Activated effector memory CD4-positive, alpha-beta T cell treated with anti-CD3 and anti-CD28 coated beads, Interleukin-2, amount 50 U/mL, for 16 hours (primary cell): ENCODE results near the gene RTN4R.
"Not testable (repeated sequence)": the region's sequence is repeated elsewhere in the genome, so short reads cannot be mapped to it uniquely, and the experiment has no call there.

Experiments used
- DNase-seq: peaks from one replicate; pipeline ENCODE4 v3.0.0-alpha.2; 2020

The RTN4R gene

DNA sequence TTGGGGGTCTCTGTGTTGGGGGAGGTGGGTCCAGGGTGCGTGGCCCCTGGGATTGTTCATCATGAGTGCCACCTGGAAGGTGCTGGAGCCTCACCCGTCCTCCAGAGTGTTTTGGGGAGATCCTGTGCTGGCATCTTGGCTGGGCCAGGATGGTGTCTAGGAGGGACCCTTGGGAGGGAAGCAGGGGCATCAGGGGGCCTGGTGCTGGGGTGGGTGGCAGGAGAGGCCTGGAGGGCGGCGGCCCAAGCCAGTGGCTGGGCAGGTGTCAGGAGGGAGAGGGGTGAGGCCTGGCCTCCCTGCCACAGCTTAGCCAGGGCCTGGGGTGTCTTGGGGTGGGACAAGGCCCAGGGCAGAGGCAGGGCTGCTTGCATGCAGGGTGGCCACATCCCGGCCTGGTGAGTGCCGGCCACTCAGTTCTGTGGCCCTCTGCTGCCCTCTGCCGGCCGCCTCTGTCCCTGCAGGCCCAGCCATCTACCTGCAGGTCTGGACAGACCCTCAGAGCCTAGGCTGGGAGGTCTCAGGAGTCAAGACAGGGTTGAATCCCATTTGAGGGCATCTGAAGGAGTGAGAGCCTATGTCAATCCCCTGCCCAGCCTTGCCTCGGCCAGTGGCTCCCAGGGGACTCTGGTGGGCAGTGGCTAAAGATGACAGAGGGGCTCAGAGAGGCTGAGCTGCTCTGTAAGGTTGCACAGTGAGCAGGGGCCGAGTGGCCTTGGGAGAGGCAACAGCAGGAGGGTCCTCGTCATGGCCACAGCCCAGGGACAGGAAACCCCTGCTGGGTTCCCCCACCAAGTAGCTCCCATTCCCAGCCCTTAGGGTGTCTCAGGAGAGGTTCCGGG is 17.6 kb upstream of the RTN4R start:
- DNase-seq = peak; percentile 94

DNA sequence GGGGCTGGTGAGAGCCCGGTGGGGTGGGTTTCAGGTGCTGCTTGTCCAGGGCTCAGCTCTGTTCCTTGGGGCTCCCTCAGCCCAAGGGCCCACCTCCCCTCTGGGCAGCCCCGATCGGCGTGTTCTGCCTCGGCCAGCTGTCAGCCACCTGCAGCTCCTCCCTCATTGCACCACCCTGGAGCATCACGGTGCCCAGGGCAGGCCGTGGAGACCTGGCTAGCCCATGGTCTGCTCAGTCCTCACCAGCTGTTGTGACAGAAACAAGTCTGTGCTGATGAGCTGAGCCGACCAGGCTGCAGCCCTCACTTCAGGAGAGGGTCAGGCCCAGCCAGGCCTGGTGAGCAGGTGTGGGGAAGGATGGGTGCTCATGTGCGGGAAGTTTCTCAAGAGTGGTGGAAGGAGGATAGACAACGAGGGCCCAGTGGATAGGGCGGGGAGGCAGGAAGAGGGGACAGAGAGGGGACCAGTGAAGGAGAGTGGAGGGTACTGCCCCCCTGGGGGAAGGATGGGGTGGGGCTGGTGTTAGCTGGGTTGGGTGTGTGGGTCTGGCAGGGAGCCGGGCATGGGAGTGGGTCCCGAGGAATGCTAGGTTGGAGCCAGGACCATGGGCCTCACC is 16.5 kb upstream of the RTN4R start:
- no peak for DNase-seq

DNA sequence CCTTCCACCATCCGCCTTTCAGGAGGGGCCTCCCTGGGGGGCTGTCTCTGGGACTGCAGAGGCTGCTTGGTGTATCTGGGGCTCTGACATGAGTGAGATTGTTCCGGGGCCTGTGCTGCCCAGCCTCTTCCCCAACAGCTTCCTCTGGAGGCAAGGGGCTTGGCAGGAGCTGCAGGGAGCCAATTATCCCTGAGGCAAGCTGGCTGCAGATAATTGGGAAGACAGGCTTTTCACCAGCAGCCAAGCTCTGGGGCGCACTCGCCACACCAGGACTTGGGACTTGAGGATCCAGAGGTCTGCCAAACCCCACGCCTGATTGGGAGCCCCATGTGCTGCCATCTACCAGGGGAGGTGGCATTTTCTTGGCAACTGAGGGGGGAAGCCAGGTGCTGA is 15.6 kb upstream of the RTN4R start:
- DNase-seq = no peak

- DNase-seq = no peak
Measured at GRCh38 chr22:20282901-20283673, 15.0 kb upstream of the RTN4R start.

- DNase-seq = no peak
Measured at GRCh38 chr22:20281891-20282290, 13.8 kb upstream of the RTN4R start.

DNA sequence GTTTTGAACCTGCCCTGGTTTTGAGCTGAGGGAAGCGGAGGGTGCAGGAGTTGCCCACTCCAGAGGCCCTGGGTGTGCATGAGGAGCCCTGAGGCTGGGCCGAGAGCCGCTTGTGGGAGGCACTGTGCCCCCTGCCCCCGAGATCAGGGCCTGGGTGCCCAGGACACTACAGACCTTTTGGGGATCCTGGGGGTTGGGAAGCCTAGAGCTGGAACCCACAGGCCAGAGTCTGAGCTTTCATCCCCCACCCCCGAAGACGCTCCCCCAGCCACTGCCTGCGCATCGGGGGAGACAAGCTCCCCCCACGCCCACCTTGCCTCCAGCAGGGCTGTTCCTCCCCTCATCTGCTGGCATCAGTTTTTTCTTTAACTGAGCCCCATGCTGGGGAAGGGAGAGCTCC is 13.4 kb upstream of the RTN4R start:
- not testable (repeated sequence) for DNase-seq

DNA sequence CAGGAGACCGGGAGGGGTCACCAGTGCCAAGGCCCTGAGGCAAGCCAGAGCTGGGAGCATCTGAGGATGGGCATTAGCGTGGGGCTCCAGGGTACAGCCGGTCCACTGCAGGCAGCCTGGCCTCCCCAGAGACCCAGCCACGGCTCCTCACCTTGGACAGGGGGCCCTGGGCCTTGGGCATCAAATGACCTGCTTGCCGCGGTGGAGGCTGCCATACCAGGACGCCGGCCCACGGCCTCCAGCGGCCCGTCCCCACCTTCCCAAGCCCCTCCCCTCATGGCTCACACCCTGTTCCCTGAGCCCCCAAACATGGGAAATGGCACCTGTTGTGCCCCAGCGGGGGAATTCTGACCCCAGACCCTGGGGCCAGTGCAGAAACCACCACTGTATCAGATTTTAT is 12.7 kb upstream of the RTN4R start:
- DNase-seq = no peak

DNA sequence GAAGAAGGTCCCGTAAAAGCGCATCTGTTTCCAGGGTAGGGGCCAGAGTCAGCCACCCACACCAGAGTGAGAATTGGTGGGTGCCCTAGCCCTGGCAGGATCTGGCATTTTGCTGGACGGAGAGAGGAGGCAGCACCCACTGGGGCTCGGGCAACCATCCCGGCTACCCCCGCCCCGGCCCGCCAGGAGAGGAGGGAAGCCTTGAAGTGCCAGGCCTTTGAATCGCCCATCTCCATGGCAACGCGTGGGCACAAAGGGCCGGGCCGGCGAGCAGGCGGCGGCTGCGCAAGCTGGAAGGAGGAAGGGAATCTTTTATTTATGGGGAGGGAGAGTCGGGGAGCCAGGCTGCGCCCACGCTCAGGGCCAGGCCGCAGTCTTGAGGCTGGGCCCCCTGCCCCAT is 12.0 kb upstream of the RTN4R start:
- not testable (repeated sequence) for DNase-seq

DNA sequence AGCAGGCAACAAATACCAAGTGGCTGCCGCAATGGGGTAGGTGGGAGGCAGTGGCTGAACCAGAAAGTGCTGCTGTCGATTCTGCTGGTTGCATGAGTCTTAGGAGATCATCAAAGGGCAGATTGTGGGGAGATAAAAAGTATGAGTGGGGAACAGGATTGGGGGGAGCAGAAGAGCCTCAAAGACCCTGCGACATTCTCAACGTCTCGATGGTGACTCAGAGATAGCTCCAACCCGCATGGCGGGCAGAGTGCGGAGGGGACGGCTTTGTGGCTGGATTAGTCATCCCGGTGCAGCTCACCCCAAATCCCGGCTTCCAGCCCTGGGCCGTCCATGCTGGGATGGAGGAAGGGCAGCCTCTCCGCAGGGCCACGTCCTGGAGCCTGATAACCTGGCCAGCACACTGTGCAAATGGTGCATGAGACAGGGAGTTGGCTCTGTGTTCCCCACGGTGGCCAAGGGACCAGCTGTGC is 11.6 kb upstream of the RTN4R start:
- DNase-seq = no peak

- DNase-seq = not testable (repeated sequence)
Measured at GRCh38 chr22:20278726-20279490, 10.8 kb upstream of the RTN4R start.

GRCh38 chr22:20277936-20278635 is 10.0 kb upstream of the RTN4R start:
- DNase-seq = not testable (repeated sequence)

GRCh38 chr22:20276468-20276867 is 8.3 kb upstream of the RTN4R start:
- no peak for DNase-seq

GRCh38 chr22:20275836-20276235 is 7.7 kb upstream of the RTN4R start:
- DNase-seq = no peak

- DNase-seq = not testable (repeated sequence)
Measured at GRCh38 chr22:20275325-20275724, 7.2 kb upstream of the RTN4R start.

- not testable (repeated sequence) for DNase-seq
Measured at GRCh38 chr22:20274374-20274773, 6.3 kb upstream of the RTN4R start.

GRCh38 chr22:20273758-20274181 is 5.7 kb upstream of the RTN4R start:
- DNase-seq = no peak

DNA sequence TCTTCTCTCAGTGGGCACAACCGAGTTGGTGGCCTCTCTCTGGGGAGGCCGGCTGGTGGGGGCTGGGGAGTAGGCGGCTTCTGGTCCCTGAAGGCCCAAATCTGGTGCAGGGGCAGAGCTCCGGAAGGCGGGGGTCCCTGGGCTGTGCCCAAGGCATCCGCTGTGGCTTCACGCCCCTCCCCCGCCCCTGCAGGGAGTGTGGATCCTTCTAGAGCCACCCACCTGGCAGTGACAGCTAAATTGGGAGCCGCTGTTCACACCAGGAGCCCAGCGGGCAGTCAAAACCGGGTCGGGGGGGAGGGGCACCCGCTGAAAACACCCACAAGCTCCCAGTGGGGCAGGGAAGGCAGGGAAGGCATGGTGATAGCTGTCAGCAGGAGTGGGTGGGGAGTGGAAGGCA is 4.6 kb upstream of the RTN4R start:
- no peak for DNase-seq

GRCh38 chr22:20272174-20272573 is 4.1 kb upstream of the RTN4R start:
- DNase-seq = no peak

GRCh38 chr22:20271114-20271994 is 3.2 kb upstream of the RTN4R start:
- DNase-seq = no peak

DNA sequence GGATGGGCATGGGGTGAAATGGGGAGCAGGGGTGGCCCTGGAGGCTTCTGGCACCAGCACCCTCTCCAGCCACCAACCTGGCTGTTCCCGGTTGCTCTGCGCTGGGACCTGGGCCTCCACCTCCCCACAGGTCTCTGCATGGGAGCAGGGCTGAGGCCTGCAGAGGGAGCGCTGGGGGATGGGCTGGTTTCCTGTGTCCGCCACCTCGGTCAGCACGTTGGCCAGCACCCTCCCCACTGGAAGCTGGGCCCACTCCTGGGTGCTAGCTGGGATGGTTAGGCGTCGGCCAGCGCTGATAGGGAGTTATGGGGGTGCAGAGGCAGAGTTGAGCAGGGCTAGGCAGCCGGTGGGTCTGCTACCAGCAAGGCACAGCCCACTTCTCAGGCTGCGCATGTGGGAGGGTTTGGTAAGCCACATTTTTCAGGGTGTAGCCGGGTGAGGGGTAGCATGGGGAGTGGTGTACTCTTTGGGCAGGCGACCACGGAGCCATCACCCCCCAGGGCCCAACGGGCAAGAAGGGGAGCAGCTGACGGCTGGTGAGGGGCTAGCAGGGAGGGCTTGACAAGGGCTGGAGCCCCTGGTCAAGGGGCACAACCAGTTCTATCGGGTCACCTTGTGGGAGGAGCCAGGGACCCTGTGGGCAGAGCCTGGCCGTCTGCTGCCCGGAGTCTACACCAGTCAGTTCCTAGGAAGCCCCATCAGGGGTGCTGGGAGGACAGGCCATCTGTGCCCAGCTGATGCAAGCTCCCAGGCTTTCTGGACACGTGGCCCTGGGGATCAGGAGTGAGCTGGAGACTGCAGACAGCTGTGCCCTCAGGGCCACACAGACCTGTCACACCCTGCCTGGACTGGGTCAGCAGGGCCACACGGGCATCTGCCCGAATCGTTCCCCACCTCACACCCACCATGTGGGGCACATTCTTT is 2.3 kb upstream of the RTN4R start:
- DNase-seq = not testable (repeated sequence)
